ENCODE measurements around the gene MAP6D1. TPM values are rescaled to one million over a fixed set of nuclear protein-coding genes. Genes with fewer than 3 reads are reported as not detected.

The MAP6D1 gene
- total and polyA plus RNA-seq, 12 donors = 0.27 to 3.0 (median 1.7) TPM; not detected in 2

DNA sequence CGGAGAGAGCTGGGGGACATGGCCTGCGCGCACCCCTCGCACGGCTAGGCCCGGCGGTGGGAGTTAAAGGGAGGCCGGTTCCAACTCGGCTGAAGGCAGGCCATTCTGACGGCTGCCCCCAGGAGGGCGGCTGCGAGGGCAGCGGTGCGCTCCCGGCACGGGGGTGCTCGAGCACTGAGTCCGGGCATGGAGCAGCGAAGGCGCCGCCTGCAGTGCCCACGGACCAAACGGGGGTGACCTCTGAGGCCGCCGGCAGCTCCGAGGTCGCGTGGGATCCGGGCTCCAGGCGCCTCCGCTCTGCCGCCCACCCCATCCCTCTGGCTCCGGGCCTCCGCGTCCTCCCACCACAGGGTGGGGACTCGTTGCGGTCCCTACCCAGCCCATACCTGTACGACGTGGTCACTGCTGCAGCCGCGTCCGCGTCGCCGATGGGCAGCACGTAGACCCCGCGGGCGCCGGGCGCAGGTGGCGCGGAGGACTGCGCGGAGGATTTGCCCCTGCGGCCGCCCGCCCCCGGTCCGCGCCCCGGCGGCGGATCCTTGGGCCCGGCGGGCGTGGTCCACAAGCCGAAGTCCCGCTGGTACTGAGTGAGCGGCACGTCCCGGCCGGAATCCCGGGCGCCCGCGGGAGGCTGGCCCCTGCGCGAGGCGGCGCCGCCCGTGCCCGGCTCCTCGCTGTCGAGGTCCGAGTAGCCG, 469 bp downstream of the MAP6D1 start:
- TF ChIP-seq POLR2A (IDR thresholded peaks at IDR 0.05) = no peak
- TF ChIP-seq, protein P1, sequence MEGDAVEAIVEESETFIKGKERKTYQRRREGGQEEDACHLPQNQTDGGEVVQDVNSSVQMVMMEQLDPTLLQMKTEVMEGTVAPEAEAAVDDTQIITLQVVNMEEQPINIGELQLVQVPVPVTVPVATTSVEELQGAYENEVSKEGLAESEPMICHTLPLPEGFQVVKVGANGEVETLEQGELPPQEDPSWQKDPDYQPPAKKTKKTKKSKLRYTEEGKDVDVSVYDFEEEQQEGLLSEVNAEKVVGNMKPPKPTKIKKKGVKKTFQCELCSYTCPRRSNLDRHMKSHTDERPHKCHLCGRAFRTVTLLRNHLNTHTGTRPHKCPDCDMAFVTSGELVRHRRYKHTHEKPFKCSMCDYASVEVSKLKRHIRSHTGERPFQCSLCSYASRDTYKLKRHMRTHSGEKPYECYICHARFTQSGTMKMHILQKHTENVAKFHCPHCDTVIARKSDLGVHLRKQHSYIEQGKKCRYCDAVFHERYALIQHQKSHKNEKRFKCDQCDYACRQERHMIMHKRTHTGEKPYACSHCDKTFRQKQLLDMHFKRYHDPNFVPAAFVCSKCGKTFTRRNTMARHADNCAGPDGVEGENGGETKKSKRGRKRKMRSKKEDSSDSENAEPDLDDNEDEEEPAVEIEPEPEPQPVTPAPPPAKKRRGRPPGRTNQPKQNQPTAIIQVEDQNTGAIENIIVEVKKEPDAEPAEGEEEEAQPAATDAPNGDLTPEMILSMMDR (IDR thresholded peaks at IDR 0.05) = no peak
- Histone ChIP-seq H3K36me3 (replicated peaks in 1 of 2) (no peaks in the 10 kb centered on the region), H3K27ac (peak overlapping the region in 1 of 5 donors; percentile 54), H3K4me1 (replicated peaks in 1 of 2) (peaks cover 16 to 24% of the 10 kb centered on the region in 2 donors), H3K9me3 (replicated peaks in 1 of 3) (no peaks in the 10 kb centered on the region), H3K27me3 (no peaks in the 10 kb centered on the region), H3K4me3 (peak overlapping the region in 2 of 4 donors; percentile 13 to 72)
- intact Hi-C loops (cut with DNase I) = loop anchor here (5.0 to 10.0 kb wide), 2 partner anchors 60 to 62 kb away; partner anchors contain the start of gene PARL (in 1 of the 2)
- DNase-seq = peak in 1 of 7 donors; percentile 39
- WGBS, 4 donors = 0 to 4% (median 2%) methylated on average over 5 to 88 of the region's 88 CpGs; no CpG with 5 or more reads in 1 of the 4 donors

DNA sequence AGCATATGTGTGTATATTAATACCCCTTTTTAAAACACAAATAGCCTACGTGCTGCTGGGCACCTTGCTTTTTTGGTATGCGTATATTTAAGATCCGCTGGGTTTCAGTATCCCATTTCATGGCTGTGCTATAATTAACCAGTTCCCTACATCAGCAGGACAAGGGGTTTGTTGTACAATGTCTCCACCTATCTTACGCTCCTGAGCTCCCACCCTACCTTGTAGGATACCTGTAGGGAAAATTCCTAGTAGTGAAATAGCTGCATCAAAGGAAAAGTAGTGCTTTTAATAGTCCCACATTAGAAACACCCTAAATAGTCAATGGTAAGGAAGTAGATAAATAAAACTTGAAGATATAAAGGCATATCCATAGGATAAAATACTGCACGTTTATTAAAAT, 1.4 kb downstream of the MAP6D1 start:
- intact Hi-C loops (cut with DNase I) = loop anchor here in 1 of 2 donors (10.0 kb wide), 1 partner anchor 61 kb away; the partner anchor contains the start of gene PARL
- no peaks in the 10 kb centered on the region for H3K9me3 ChIP-seq (replicated peaks in 1 of 3)
- 83 to 87% (median 85%) methylated on average over 5 of the region's 5 CpGs for WGBS, 4 donors
- H3K36me3 ChIP-seq (replicated peaks in 1 of 2) = no peaks in the 10 kb centered on the region
- H3K4me3 ChIP-seq = no peak overlapping the region
- no peak for DNase-seq
- H3K27ac ChIP-seq = no peak overlapping the region
- TF ChIP-seq POLR2A (IDR thresholded peaks at IDR 0.05) = no peak
- TF ChIP-seq, protein P1 (IDR thresholded peaks at IDR 0.05) = no peak
- H3K27me3 ChIP-seq = no peaks in the 10 kb centered on the region
- H3K4me1 ChIP-seq (replicated peaks in 1 of 2) = peaks cover 16 to 24% of the 10 kb centered on the region in 2 donors

DNA sequence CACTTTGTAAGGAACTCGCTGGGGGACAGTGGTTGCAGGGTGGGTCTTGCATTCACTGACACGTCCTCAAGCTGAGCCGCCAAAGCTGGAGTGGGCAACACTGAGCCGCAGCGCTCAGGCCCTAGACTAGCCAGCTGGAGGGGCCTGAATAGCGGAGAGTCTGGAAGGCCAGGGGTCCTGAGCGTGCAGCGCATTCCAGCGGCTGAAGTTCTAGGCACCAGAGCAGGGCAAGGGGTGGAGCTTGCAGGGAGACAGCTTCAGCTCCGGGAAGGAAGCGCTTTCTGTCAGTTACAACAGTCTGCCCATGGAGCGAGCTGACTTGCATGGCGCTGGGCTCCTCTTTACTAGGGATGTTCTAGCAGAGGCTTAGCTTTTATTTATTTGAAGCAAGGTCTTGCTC, 2.7 kb downstream of the MAP6D1 start:
- WGBS, 4 donors = 69 to 92% (median 88%) methylated on average over 10 to 13 of the region's 13 CpGs
- Histone ChIP-seq H3K9me3 (replicated peaks in 1 of 3) (no peaks in the 10 kb centered on the region), H3K4me1 (replicated peaks in 1 of 2) (peaks cover 16 to 24% of the 10 kb centered on the region in 2 donors), H3K4me3 (no peak overlapping the region), H3K27me3 (no peaks in the 10 kb centered on the region), H3K27ac (no peak overlapping the region), H3K36me3 (replicated peaks in 1 of 2) (no peaks in the 10 kb centered on the region)
- no peak for TF ChIP-seq POLR2A (IDR thresholded peaks at IDR 0.05)
- TF ChIP-seq, protein P1 (IDR thresholded peaks at IDR 0.05) = no peak
- intact Hi-C loops (cut with DNase I) = loop anchor here in 1 of 2 donors (10.0 kb wide), 1 partner anchor 62 kb away; the partner anchor contains the start of gene PARL
- no peak for DNase-seq

DNA sequence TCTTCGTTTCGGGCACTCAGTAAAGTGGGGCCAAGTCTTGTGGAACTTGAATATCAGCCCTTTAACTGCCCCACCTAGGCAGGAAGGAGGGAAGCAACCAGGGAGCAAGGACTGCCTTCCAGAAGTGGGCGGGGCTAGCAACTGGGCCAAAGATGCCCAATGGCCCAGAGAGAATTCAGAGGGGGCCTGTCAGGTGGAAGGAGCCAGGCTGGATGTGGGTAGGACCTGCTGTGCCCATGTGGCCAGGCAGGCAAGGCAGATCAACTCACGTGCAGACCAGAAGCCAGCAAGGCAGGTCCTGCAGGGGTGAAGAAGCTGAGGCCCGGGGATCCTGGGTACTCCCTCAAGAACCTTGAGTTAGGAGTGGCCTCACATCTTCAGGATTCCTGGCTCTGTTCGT, 5.5 kb downstream of the MAP6D1 start:
- Histone ChIP-seq H3K36me3 (replicated peaks in 1 of 2) (no peaks in the 10 kb centered on the region), H3K27ac (no peak overlapping the region), H3K4me3 (no peak overlapping the region), H3K4me1 (replicated peaks in 1 of 2) (peaks cover 4 to 8% of the 10 kb centered on the region in 2 donors), H3K9me3 (replicated peaks in 1 of 3) (no peaks in the 10 kb centered on the region), H3K27me3 (no peaks in the 10 kb centered on the region)
- TF ChIP-seq, protein P1 (IDR thresholded peaks at IDR 0.05) = no peak
- 80 to 88% (median 85%) methylated on average over 4 to 6 of the region's 6 CpGs for WGBS, 4 donors
- no peak for DNase-seq
- intact Hi-C loops (cut with DNase I) = loop anchor here in 1 of 2 donors (10.0 kb wide), 1 partner anchor 65 kb away; the partner anchor contains the start of gene PARL

All from adrenal gland (tissue), 12 donors.